HEK293 (cell line): Measurements from ENCODE around the gene CCDC85C.

Experiments used
- CTCF ChIA-PET: fragments of 350-600 bp; formaldehyde crosslinking; extraction: SDS; loops from one replicate; lab custom pipeline; 2021; ENCODE audit warnings: antibody characterized with exemption; lab: Yijun Ruan, JAX
- POLR2A ChIA-PET: fragments of 300-600 bp; formaldehyde crosslinking; extraction: SDS; loops from one replicate; lab custom pipeline; 2020; ENCODE audit warnings: antibody characterized with exemption, inconsistent platforms; lab: Yijun Ruan, JAX
- H3K27ac ChIP-seq: fragments of 200-500 bp; sonication (Bioruptor generic); 2 replicates; pipeline ENCODE4 v1.5.1; 2014; ENCODE audit warnings: low read depth, low read length, control low read depth, inconsistent platforms; ENCODE audit errors: extremely low read depth
- H3K36me3 ChIP-seq, 2 experiments: fragments of 200-500 bp in 1 of 2; sonication (Bioruptor generic) in 1 of 2; 1 replicate in 1 of 2; 2 replicates in 1 of 2; pipeline ENCODE4 v1.5.1; 2014 to 2017; ENCODE audit warnings: inconsistent platforms in 2 of 2, low read length in 2 of 2; ENCODE audit not compliant: control insufficient read depth in 2 of 2, insufficient read depth in 1 of 2
- H3K4me1 ChIP-seq: fragments of 200-500 bp; sonication (Bioruptor generic); 2 replicates; pipeline ENCODE4 v1.5.1; 2014; ENCODE audit warnings: mild to moderate bottlenecking, low read length, inconsistent platforms; ENCODE audit not compliant: control insufficient read depth, insufficient read depth
- H3K4me3 ChIP-seq: 2 replicates; pipeline ENCODE4 v1.5.1; 2011; ENCODE audit warnings: low read depth, mild to moderate bottlenecking, control low read depth, low read length, moderate library complexity
- H3K9me3 ChIP-seq: fragments of 200-500 bp; sonication (Bioruptor generic); 2 replicates; pipeline ENCODE4 v1.5.1; 2014; ENCODE audit warnings: low read depth, low read length, inconsistent platforms; ENCODE audit not compliant: control insufficient read depth, insufficient read depth
- EGR2 ChIP-seq: fragments of 450-650 bp; formaldehyde crosslinking; IDR thresholded peaks from 2 replicates; pipeline ENCODE4 v1.5.1; 2016; ENCODE audit warnings: low read depth, missing biosample characterization, missing genetic modification characterization
- GLIS2 ChIP-seq: fragments of 450-650 bp; formaldehyde crosslinking; IDR thresholded peaks from 2 replicates; pipeline ENCODE4 v1.5.1; 2016; ENCODE audit warnings: missing biosample characterization, missing genetic modification characterization
- KLF9 ChIP-seq: fragments of 450-650 bp; formaldehyde crosslinking; IDR thresholded peaks from 2 replicates; pipeline ENCODE4 v1.5.1; 2016; ENCODE audit warnings: missing biosample characterization, missing genetic modification characterization, low read depth
- OSR2 ChIP-seq: fragments of 450-650 bp; formaldehyde crosslinking; IDR thresholded peaks from 2 replicates; pipeline ENCODE4 v1.5.1; 2016; ENCODE audit warnings: missing biosample characterization, missing genetic modification characterization
- REPIN1 ChIP-seq: fragments of 450-650 bp; formaldehyde crosslinking; IDR thresholded peaks from 2 replicates; pipeline ENCODE4 v1.5.1; 2017; ENCODE audit warnings: missing biosample characterization, missing genetic modification characterization, low read depth
- SALL2 ChIP-seq: fragments of 450-650 bp; formaldehyde crosslinking; IDR thresholded peaks from 2 replicates; pipeline ENCODE4 v1.5.0; 2017; ENCODE audit warnings: missing biosample characterization, mild to moderate bottlenecking, missing genetic modification characterization, borderline replicate concordance
- TRIM28 ChIP-seq: IDR thresholded peaks from 2 replicates; pipeline ENCODE4 v1.6.1; 2011; ENCODE audit warnings: low read length, control low read depth, borderline replicate concordance
- YY1 ChIP-seq: fragments of 450-650 bp; formaldehyde crosslinking; IDR thresholded peaks from 2 replicates; pipeline ENCODE4 v1.5.1; 2018; ENCODE audit warnings: missing biosample characterization, missing genetic modification characterization
- YY2 ChIP-seq: fragments of 450-650 bp; formaldehyde crosslinking; IDR thresholded peaks from 2 replicates; pipeline ENCODE4 v1.5.1; 2016; ENCODE audit warnings: missing biosample characterization, missing genetic modification characterization
- ZBTB7A ChIP-seq: fragments of 450-650 bp; formaldehyde crosslinking; IDR thresholded peaks from 2 replicates; pipeline ENCODE4 v1.5.1; 2016; ENCODE audit warnings: low read depth, missing biosample characterization, missing genetic modification characterization
- ZFHX2 ChIP-seq: fragments of 450-650 bp; formaldehyde crosslinking; conservative IDR thresholded peaks from 2 replicates; pipeline ENCODE4 v1.5.1; 2016; ENCODE audit warnings: missing biosample characterization, missing genetic modification characterization
- ZIC2 ChIP-seq: fragments of 450-650 bp; formaldehyde crosslinking; IDR thresholded peaks from 2 replicates; pipeline ENCODE4 v1.5.1; 2016; ENCODE audit warnings: missing biosample characterization, missing genetic modification characterization
- ZNF112 ChIP-seq: fragments of 450-650 bp; formaldehyde crosslinking; IDR thresholded peaks from 2 replicates; pipeline ENCODE4 v1.5.0; 2017; ENCODE audit warnings: missing biosample characterization, missing genetic modification characterization
- ZNF121 ChIP-seq: fragments of 450-650 bp; formaldehyde crosslinking; IDR thresholded peaks from 2 replicates; pipeline ENCODE4 v1.5.1; 2016; ENCODE audit warnings: missing biosample characterization, missing genetic modification characterization
- ZNF19 ChIP-seq: fragments of 450-650 bp; formaldehyde crosslinking; IDR thresholded peaks from 2 replicates; pipeline ENCODE4; 2016; ENCODE audit warnings: missing biosample characterization, missing genetic modification characterization, low read depth
- ZNF223 ChIP-seq: fragments of 450-650 bp; formaldehyde crosslinking; IDR thresholded peaks from 2 replicates; pipeline ENCODE4 v1.5.1; 2016; ENCODE audit warnings: missing biosample characterization, missing genetic modification characterization
- ZNF23 ChIP-seq: fragments of 450-650 bp; formaldehyde crosslinking; IDR thresholded peaks from 2 replicates; pipeline ENCODE4 v1.5.1; 2016; ENCODE audit warnings: missing biosample characterization, missing genetic modification characterization, borderline replicate concordance
- ZNF24 ChIP-seq: fragments of 450-650 bp; formaldehyde crosslinking; IDR thresholded peaks from 2 replicates; pipeline ENCODE4 v1.5.1; 2016; ENCODE audit warnings: missing biosample characterization, missing genetic modification characterization
- ZNF311 ChIP-seq: fragments of 450-650 bp; formaldehyde crosslinking; IDR thresholded peaks from 2 replicates; pipeline ENCODE4 v1.5.1; 2017; ENCODE audit warnings: missing biosample characterization, missing genetic modification characterization, borderline replicate concordance
- ZNF335 ChIP-seq: fragments of 450-650 bp; formaldehyde crosslinking; conservative IDR thresholded peaks from 2 replicates; pipeline ENCODE4 v1.5.1; 2016; ENCODE audit warnings: missing biosample characterization, missing genetic modification characterization
- ZNF433 ChIP-seq: fragments of 450-650 bp; formaldehyde crosslinking; IDR thresholded peaks from 2 replicates; pipeline ENCODE4 v1.5.1; 2016; ENCODE audit warnings: missing biosample characterization, missing genetic modification characterization, low read depth
- ZNF514 ChIP-seq: fragments of 450-650 bp; formaldehyde crosslinking; IDR thresholded peaks from 2 replicates; pipeline ENCODE4 v1.5.1; 2016; ENCODE audit warnings: missing biosample characterization, missing genetic modification characterization
- ZNF521 ChIP-seq: fragments of 450-650 bp; formaldehyde crosslinking; IDR thresholded peaks from 2 replicates; pipeline ENCODE4 v1.5.1; 2017; ENCODE audit warnings: missing biosample characterization, mild to moderate bottlenecking, missing genetic modification characterization
- ZNF621 ChIP-seq: fragments of 450-650 bp; formaldehyde crosslinking; IDR thresholded peaks from 2 replicates; pipeline ENCODE4 v1.5.1; 2017; ENCODE audit warnings: missing biosample characterization, missing genetic modification characterization
- ZNF785 ChIP-seq: fragments of 450-650 bp; formaldehyde crosslinking; IDR thresholded peaks from 2 replicates; pipeline ENCODE4 v1.5.1; 2016; ENCODE audit warnings: missing biosample characterization, missing genetic modification characterization
- ZSCAN30 ChIP-seq: fragments of 450-650 bp; IDR thresholded peaks from 2 replicates; pipeline ENCODE4 v1.5.1; 2018; ENCODE audit warnings: missing biosample characterization, mild to moderate bottlenecking, missing genetic modification characterization, moderate library complexity
- TF ChIP-seq, protein P1 (sequence below): fragments of 450-650 bp; formaldehyde crosslinking; IDR thresholded peaks from 2 replicates; pipeline ENCODE4 v1.5.1; 2016; ENCODE audit warnings: missing biosample characterization, missing genetic modification characterization

The CCDC85C gene

DNA sequence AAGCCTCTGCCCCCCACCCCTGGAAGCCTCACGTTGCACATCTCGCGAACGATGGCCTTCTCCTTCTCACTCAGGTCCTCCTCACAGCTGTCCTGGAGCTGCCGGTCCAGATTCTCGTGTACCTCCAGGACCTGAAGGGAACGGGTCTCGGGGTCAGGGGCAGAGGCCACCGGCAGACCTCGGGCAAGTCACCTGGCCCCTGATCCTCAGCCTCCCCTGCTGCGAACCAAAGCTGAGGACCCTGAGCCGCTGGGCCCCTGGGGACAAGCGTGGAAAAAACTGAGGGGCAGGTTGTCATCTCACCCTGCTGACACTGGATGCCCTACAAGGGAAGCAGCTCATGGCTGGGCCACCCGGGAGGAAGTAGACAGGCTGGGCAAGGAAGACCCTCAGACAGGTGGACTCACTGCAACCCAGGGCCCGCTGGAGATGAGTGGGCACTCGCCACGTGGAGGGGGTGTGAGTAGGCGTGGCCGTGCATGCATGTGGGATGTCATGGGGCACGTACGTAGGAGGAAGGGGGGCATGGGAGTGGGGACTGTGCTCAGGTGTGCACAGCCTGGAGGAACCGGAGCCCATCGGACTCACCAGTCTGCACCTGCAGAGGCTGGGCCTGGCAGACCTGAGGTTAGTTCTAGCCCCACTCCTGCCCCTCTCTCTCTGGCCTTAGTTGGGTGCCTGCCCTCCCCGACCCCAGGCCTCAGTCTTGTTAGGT, 87.7 kb downstream of the CCDC85C start:
- Histone ChIP-seq H3K4me1 (no peaks in the 10 kb centered on the region), H3K4me3 (no peak overlapping the region), H3K36me3 (peaks cover 0 to 45% of the 10 kb centered on the region in 2 experiments; a peak in 1 of 3 replicates), H3K9me3 (no peaks in the 10 kb centered on the region), H3K27ac (no peak overlapping the region)
- TF ChIP-seq EGR2, result peak; percentile 56
- peak; percentile 66 for TF ChIP-seq ZFHX2 (tag by site-specific recombination)
- no peak for TF ChIP-seq ZNF514
- TF ChIP-seq TRIM28, result no peak
- 0 out of 2 replicates have a peak, but pooled peaks have one; percentile 25 for TF ChIP-seq KLF9 (tag by site-specific recombination)
- TF ChIP-seq ZNF23 (tag by site-specific recombination), result no peak
- no peak for TF ChIP-seq ZNF19 (tag by site-specific recombination)
- TF ChIP-seq YY2 (tag by site-specific recombination), result no peak
- CTCF ChIA-PET, result interaction anchor here (0.6 to 1.8 kb wide), 3 partner anchors 112 to 787 kb away, joined by 4 to 10 read pairs (median 5); no protein-coding TSS in a partner anchor
- POLR2A ChIA-PET, result interaction anchor here (1.0 kb wide), 1 partner anchor 35 kb away, joined by 5 read pairs; the partner anchor contains the start of genes CCNK and SETD3

DNA sequence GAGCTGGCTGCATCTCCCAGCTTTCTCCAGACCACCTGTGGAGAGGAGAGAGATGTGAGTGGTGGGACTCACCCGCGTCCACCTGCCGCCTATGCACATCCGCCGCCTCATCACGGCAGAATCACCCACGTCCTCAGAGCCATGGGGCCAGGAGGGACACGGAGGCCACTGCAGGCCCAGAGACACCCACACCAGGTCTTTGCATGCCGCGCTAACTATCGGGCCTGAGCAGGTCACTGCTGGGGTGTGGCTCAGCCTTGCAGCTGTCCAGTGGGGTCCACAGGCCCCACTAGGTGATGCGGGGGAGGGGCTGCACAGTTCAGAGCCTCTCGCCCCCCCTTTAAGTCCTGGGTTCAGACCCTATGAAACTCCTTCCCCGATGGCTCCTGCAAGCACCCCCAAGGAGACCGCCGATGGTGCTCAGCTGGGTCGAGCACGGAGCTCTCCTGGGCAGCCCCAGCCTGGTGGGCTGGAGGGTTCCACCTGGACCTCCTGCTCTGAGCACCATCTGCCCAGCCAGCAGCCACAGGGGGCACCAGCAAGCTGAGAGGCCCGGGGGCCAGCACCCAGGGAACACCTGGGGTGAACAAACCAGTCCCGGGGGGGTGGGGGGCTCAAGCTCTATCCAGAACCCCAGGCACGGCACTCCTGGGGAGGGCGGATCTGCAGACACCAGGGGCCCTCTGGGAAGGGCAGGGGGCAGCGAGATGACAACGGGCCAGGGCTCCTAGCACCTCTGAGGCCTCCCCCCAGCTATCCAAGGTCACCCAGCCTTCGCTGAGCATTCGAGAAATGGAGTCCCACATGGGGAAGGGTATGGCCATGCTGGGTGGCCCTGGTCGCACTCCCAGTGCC, 88.5 kb downstream of the CCDC85C start:
- ChIA-PET CTCF (interaction anchor here (0.7 kb wide), 1 partner anchor 174 kb away, joined by 5 read pairs; no protein-coding TSS in a partner anchor), POLR2A (no interaction called here)
- Histone ChIP-seq H3K4me1 (no peaks in the 10 kb centered on the region), H3K4me3 (no peak overlapping the region), H3K27ac (no peak overlapping the region), H3K36me3 (peaks cover 0 to 50% of the 10 kb centered on the region in 2 experiments; a peak in 1 of 3 replicates), H3K9me3 (no peaks in the 10 kb centered on the region)
- no peak for TF ChIP-seq ZNF785 (tag by site-specific recombination)
- TF ChIP-seq ZIC2, result peak; percentile 62
- TF ChIP-seq GLIS2 (tag by site-specific recombination), result peak; percentile 56; the same call in 1 of the 2 replicates

DNA sequence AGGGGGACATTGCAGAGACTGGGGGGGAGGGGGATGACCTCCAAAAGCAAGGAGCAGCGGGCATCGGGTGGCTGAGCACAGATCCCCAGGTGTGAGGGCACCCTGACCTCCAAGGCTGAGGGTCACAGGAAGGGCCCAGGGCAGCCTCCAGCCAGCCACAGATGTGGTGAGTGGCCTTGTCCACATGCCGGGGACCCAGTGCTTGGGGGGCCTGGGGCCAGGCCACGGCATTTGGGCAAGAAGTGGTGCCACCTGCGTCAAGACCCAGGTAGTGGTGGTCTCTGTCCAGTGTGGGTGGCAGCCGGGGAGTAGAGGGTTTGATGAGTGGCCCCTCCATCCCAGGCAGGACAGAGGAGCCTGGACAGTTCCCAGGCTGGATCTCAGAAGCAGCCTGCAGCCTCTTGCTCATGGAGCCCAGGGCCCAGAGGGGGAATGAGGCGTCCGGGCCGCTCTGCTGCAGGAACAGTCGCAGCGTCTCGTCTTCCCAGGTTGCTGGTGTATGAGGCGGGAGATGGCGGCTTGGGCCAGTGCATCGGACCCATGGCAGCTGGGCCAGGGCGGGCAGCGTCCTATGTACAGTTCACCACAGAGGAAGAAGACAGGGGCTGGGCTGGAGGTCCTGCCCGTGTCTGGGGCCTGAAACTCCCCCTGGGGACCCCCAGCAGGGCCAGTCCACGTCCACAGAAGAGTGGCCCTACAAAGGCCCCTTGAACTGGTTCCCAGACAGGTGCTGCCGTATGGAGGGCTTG, 89.3 kb downstream of the CCDC85C start:
- Histone ChIP-seq H3K36me3 (peaks cover 0 to 53% of the 10 kb centered on the region in 2 experiments; a peak in 1 of 3 replicates), H3K9me3 (no peaks in the 10 kb centered on the region), H3K27ac (no peak overlapping the region), H3K4me1 (no peaks in the 10 kb centered on the region), H3K4me3 (no peak overlapping the region)
- CTCF ChIA-PET, result no interaction called here
- TF ChIP-seq YY1 (tag by site-specific recombination), result no peak
- no peak for TF ChIP-seq ZBTB7A (tag by site-specific recombination)
- POLR2A ChIA-PET, result no interaction called here

DNA sequence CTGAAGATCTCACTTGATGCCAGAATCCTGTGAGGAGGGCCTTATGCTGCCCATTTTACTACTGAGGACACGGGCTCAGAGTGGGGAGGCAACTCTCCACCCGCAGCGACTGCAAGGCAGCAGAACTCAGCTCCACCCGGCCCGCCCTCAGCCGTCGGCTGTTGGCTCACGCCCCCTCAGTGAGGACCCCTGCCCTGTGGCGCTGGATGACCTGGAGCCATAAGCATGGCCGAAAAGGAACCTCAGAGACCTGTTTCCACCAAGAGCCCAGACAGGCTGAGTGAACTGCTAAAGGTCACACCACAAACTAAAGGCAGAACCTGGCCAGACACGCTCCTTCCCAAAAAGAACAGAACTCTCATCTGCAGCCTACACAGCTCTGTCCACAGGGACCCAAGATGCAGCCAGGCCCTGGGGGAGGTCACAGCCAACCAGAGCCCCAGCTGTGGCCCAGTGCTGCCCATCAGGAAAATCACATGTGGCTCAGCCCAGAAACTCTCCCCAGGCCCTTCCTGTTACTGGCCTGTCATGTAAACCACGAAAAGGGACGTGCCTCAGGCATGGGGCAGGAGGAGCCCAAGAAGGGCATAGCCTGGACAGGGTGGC, 90.0 kb downstream of the CCDC85C start:
- POLR2A ChIA-PET, result no interaction called here
- TF ChIP-seq SALL2 (tag by site-specific recombination) (no peak), REPIN1 (tag by site-specific recombination) (no peak), ZNF433 (tag by site-specific recombination) (no peak), ZNF121 (tag by site-specific recombination) (no peak), OSR2 (no peak), ZNF223 (tag by site-specific recombination) (no peak), ZNF335 (tag by site-specific recombination) (no peak), ZNF311 (tag by site-specific recombination) (no peak), ZNF112 (tag by site-specific recombination) (no peak), ZNF521 (tag by site-specific recombination) (no peak), ZNF24 (tag by site-specific recombination) (no peak), ZSCAN30 (tag by site-specific recombination) (no peak), ZNF621 (tag by site-specific recombination) (no peak)
- TF ChIP-seq, protein P1, sequence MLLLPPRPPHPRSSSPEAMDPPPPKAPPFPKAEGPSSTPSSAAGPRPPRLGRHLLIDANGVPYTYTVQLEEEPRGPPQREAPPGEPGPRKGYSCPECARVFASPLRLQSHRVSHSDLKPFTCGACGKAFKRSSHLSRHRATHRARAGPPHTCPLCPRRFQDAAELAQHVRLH (tag by site-specific recombination), result no peak

More for the DNA sequence above, 90.0 kb downstream of the CCDC85C start:
- Histone ChIP-seq H3K4me1 (no peaks in the 10 kb centered on the region), H3K27ac (no peak overlapping the region), H3K9me3 (no peaks in the 10 kb centered on the region), H3K36me3 (peaks cover 0 to 55% of the 10 kb centered on the region in 2 experiments; a peak in 1 of 3 replicates), H3K4me3 (no peak overlapping the region)
- CTCF ChIA-PET, result interaction anchor here (0.5 to 0.7 kb wide), 2 partner anchors 174 to 467 kb away, joined by 3 to 5 read pairs; no protein-coding TSS in a partner anchor
